Activated CD8-positive, alpha-beta memory T cell treated with anti-CD3 and anti-CD28 coated beads, Interleukin-2, amount 50 U/mL, for 24 hours (primary cell): ENCODE data around the gene MITF.

Experiments
- DNase-seq: peaks from one replicate; pipeline ENCODE4 v3.0.0-alpha.2; 2020; ENCODE audit errors: extremely low read depth

Gene MITF

DNA sequence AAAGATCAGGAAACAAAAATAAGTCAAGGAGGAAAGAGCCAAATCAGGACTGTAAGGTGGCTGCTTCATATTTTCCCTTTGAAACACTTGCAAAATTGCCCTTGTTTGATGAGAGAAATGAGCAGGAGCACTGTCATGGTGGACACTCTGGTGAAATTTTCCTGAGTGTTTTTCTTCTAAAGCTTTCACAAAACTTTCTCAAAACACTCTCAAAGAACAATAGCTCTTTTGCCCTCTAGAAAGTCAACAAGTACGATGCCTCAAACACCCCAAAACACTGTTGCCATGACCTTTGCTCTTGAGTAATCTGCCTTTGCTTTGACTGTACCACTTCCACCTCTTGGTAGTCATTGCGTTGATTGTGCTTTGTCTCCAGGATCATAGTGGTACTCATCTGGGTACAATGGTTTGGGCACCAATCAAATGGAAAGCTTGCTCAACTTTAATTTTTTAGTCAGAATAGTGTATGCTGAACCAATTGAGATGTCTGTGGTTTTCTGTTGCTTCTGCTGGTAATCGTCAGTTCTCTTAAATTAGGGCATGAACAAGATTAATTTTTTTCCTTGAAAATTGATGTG is 13.2 kb upstream of the MITF start:
- no peak for DNase-seq

DNA sequence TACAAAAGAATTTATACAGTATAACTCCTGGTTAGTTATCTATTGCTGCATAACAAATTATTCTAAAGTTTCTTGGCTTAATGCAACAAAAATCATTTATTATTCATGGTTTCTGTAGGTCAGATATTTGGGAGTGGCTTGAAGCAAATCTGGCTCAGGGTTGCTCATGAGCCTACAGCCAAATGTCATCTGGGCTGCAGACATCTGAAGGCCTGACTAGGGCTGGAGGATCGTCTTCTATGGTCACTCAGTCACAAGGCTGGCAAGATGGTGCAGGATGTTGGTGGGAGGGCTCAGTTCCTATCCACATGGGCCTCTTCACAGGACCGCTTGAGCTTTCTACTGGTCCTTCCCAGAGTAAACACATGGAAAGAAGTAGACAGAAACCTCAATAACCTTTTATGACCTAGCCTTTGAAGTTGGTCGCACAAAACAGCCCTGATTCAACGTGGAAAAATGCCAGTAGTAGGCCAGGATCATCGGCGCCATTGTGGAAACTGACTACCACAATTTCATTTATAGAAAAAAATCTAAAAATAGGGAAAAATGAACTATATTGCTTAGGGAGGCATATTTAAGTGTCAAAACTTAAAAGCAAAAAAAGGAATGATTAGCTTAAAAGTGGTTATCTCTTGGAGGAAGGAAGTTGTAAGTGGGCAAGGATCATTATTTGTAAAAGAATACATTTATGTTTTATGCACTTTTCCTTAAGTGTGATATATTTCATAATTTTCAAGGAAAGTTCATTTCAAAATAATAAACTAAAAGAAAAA is 9.9 kb upstream of the MITF start:
- DNase-seq, result no peak

DNA sequence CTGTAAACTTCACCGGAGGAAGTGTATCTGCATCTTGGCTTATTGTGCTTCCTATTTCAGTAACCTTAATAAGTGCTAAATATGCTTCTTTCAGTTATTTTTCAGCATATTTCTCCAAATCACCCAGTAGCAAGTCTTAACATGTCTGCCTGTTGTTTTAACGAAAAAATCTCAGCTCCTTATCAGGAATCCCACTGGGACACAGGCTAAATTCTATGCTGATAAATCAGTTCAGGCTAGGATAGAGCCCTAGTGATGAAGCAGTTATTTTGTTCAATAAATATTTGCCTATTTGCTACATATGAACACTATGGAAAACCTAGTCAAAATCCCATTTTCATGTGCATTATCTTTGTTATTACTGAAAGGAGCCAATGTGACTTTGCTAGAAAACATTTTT is 8.2 kb upstream of the MITF start:
- DNase-seq, result no peak

DNA sequence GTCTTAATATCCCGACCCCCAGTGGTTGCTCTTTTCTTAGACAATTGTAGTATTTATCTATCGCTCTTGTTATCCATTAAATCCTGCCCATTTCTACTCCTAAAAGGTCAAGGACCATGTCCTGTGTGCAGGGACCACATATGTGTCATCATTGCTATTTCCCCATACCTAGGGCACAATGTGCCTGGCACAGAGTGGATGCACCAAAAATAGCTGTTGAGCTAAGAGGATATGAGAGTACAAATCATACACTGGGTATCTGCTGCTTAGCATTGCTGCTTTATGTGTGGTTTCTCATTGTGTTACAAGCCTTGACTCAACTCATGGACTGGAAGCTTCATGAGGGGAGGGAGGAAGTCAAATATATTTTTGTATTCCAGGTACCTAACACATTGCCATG is 3.4 kb upstream of the MITF start:
- no peak for DNase-seq

DNA sequence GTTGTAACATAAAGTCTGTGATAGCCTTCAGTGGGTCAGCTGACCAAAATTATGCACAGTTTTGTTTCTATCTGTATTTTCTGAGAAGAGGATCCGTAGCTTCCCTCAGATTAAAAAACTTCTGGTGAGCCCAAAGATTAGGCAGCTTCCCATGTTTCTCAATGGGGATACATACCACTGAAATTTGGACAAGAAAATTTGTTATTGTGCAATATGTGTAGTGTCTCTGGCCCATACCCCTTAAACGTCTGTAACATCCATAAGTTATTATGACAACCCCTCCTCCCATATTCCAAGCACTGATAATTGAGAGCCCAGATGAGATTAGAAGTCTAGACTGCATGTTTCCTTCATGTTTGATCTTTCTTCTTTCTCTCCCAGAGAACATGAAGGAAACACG is 1.9 kb upstream of the MITF start:
- DNase-seq, result no peak

DNA sequence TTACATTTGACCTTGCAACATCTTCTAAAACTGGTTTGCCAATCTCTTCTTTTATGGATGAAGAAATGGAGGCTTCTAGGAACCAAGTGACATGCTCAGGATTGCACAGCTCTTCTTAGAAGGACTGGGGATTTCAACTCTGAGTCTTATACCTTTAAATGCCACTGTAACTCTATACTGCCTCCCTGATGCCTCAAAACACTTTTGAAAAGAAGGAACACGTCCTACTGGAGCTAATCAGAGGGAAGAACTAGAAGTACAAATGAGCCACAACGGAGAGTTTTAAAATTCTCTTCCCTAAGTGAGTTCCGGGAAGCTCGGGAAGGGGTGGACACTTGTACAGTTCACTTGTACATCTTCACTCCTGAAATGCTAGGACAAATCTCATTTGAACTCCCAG is 949 bp upstream of the MITF start:
- DNase-seq, result no peak

DNA sequence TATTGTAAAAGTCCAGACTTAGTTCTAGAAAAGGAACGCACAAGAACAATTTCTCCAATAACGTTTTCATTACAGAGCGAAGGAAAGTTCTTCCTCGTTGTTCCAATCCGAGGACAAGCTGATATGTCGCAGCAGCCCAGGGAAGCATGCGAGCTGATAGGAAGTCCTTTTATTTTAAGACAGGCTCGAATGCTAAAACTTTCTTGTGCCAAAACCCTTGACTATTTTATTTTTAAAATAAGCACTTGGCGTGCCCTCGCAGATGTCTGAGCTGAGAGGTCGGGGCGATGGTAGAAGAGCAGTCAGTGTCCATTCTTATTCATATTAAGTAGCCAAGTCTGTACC is 433 bp upstream of the MITF start:
- no peak for DNase-seq

DNA sequence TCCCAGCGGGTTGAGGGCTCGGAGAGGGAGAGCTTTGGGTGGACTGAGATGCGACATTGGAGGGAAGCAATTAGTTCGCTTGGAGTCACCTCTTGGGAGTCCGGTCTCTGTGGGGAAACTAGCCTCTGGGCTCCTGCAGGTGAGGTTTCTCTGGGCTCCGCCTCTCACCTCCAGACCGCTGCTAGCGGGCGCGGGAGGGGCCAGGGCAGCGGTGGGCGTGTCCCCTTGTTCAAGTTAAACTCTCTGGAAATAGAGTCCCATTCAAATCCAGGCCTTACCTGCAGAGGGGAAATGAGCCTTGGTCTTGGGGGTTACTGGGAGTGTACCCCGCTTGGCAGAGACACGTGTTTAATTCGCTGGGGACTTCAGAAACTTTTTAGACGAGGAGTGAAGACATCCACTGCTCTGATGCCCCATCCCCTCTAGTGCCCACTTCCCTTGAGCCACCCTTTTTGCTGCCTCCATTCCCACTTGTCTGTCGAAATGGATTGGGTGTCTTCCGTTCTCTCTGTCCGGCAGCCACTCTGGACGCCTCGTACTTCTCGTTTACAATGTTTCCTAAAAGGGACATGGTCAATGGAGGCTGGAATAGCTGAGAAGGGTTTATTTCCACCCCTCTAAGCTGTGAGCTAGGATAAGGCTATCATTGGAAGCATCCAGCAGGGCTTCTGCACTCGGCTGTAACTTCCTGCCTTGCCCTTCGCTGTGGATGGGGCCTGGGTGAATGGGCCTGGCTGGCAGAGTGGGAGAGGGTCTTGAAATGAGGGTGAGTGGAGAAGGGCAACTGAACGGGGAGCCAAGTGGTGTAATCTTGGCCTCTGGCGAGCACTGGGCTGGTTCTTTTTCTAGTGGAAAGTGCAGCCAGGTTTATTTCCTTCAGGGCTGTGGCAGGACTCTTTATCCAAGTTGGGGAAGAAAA is 1.1 kb downstream of the MITF start:
- no peak for DNase-seq

DNA sequence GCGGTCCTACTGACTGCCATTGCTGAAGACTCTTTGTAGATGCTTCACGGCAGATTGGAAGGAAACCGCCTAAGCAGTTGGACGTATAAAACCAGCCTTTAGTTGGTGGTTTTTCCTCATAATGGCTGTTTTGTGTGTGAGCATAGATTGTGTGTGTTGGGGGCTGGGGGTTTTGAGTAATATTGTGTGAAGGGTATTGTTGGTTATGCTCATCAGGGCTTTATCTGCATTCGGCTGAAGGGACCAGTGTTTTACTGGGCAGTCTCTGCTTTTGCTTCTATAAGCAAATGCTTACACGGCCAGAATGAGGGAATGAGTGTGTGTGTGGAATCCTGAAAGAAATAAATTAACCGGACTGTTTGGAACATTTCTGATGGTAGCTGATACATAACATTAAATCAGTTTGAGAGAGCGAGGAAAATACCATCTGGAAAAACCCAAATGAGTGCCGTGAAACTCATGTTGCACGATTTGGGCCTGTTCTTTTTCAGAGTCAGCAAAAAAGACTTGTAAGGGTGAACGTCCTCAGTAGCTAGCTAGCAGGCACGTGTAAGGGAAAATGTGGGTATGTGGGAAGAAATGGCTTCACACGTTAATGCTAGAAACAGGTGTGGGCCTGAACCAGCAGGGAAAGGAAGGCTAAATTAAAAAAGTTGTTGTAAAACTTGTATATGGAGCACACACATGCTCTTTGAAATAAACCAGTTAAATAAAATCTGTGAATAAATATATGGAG is 1.9 kb downstream of the MITF start:
- no peak for DNase-seq

DNA sequence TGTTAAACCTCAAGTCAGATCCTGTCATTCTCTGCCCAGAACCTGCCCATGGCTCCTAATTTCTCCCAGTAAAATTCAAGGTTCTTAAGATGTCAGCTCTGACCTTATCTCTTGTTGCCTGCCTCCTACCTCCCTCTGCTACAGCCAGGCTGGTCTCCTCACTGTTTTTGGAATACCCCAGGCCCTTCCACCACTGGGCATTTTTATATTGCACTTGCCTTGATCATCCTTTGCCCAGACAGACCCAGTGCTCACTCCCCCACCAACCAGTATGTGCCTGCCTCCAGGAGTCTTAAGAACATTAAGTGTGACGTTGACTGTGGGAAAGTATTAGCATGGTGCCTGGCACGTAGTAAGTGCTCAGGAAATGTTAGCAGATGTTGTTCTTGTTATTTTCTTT is 3.1 kb downstream of the MITF start:
- DNase-seq, result no peak

DNA sequence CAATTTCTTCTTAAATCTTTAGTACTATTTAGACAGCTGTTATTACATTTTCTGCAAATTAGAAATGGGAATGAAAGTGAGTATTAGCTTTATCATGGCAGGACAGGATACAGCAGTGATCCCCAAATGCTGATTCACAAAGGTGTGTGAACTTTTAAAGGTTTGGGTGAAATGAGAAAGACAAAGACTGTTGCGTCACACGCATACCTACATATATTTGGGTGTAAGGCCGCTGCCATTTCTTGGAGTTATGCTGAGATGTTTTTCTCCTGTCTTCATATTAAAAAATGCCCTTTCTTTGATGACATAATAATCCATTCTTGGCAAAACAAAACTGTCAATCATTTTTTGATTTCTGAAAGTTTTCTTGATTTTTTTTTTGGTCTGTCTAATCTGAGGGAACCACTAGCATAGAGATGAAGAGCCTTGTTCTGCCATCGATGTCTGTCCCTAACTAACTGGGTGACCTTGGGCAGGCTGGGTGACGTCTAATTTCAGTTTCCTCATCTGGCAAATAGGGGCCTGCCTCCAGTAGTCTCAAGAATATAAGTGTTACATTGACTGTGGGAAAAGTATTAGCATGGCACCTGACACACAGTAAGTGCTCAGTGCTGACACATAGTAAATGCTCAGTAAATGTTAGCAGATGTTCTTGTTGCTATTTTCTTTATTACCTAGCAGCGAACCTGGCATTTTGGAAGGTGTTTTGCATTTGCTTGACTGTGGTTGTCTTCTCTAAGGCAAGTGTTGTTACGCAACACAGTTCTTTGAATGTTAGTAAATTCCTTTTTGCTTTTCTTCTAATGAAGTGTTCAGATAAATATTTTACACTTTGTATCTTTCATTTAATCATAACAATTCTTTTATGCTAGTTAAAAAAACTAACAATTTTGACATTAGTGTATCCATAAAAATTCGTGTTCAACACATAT is 5.0 kb downstream of the MITF start:
- DNase-seq, result no peak

DNA sequence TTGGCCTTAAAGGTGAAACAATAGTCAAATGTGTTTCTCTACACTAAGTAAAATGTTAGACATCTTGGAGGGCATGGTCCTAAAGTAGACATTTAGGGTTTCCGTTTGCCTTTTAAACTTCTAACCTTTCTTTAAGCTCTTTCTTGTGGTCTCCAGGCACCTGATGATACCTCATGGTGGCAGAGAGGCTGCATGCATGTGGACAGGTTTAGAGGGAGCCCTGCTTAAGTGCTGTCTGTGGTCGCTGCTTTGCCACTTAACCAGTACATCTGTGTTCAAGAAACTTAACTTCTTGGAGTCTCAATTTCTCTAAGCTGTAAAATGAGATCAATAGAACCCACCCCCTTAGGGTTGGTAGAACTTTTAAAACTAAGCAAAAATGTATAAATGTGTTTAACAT is 6.2 kb downstream of the MITF start:
- DNase-seq, result no peak

DNA sequence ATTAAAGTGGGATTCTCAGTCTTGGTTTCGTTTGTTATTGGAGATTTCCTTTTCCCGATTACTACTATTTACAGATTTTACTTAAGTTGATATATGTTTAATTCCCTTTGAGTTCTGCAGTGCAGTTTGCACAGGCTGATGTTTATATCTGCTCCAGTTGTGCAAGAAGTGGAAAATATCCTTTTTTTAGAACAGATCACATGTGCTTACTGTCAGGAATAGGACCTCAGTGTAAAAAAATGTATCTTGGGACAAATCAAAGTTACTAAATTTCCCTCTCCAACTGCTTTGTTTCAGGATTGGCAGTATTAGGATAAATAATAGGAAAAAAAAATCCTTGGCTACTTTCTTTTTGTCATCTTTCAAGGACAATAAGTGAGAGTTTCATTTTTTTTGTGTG is 6.9 kb downstream of the MITF start:
- DNase-seq, result no peak

DNA sequence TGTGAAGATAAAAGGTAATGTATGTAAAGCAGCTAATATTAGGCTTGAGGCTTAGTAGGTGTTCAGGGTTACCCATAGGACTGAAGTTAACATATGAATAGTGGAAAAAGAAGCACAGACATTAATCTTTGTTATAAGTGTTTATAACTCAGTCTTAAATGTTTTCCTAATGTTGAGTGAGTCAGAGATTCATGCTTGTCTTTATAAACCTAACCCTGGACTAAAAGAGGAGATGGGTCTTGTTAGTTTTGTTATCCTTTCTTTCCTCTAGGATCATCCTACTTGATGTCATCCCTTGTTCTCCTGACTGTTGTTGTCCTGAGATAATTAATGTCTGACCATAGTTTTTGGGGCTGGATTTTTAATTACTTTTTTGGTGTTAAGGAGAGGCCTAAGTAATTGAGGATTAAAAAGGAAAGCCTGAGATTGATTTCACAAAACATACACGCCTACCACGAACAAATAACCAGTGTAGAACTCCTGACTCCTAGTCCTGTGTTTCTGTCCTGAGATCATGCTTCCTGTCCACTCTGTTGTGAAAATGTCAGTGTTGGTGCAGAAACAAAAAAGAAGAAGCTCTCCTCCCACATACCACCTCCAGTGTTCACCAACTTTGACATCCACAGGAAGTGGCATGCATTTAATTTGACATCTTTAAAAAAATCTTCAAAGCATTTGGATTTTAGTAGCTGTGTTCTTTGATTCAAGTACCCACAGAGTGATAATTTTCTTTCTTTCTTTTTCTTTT is 8.4 kb downstream of the MITF start:
- DNase-seq, result no peak

DNA sequence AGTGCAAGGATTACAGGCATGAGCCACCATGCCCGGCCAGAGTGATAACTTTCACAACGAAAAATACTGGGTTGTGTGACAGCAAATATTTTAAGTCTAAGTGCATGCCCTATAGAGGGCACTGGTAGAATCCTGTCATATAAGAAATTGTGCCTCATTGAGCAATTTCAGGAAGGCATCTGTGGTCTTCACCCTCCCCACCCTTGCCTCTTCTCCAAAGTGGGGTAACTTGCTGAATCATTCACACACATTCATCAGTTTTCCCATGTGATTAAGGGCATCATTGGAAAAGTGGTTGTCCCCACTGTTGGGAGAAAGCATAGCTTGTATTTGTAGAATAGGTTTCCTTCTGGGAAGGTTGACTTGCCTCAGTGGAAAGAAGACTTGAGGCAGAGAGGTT is 9.2 kb downstream of the MITF start:
- DNase-seq, result no peak

DNA sequence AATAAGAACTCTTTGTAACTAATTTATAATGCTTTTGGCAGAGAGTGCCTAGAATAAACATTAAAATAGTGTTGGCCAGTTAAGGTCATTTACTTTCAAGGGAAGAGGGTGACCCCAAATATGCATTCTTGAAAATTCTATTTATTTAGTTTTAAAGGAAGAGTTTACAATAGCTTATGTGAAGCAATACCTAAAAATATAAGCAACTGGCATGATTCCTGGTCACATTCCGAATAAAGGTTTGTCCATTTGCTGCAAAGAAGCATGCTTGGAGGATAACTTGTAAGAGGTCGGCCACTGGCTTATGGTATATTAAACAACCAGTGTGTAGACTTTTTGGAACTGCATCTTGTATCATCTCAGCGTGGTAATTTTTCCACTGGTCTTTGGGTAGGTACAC is 10.2 kb downstream of the MITF start:
- no peak for DNase-seq

DNA sequence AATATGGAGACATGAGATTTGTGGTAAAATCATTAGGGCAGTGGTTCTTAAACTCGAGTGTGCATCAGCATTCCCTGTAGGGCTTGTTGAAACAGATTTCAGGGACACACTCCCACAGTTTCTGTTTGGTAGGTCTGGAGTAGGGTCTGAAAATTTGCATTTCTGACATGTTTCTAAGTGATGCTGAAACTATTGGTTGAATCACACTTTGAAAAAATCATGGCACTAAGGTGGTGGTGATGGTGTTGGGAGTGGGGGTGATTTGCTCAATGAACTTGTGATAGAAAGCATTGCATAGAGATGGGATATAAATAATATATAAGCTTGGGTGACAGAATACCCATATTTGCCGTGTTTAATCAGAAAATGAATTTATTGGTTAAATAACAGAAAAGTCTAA is 11.3 kb downstream of the MITF start:
- no peak for DNase-seq

DNA sequence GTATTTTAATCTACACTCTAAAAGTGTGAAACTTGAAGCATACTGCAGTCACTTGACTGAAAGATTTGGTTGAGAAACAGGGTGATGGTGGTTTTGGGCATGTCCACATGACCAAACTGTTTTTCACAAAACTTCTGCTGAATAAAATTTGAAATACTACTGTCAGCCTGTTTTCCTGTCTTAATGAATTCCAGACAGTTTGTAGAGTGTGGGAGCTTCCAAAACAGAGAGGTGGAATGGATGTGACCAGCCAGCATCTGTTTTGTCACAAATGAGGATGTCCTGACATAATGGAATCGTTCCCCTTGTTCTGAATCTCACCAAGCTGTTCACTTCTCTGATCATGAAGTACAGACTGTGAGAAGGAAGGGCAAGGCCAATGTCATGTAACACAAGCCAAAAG is 11.8 kb downstream of the MITF start:
- DNase-seq, result no peak

DNA sequence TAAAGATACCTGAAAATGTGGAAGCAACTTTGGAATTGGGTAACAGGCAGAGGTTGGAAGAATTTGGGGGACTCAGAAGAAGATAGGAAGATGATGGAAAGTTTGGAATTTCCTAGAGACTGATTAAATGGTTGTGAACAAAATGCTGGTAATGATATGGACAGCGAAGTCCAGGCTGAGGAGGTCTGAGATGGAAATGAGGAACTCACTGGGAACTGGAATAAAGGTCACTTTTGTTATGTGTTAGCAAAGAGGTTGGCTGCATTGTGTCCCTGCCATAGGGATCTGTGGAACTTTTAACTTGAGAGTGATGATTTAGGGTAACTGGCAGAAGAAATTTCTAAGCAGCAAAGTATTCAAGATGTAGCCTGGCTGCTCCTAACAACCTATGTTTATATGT is 13.0 kb downstream of the MITF start:
- no peak for DNase-seq

DNA sequence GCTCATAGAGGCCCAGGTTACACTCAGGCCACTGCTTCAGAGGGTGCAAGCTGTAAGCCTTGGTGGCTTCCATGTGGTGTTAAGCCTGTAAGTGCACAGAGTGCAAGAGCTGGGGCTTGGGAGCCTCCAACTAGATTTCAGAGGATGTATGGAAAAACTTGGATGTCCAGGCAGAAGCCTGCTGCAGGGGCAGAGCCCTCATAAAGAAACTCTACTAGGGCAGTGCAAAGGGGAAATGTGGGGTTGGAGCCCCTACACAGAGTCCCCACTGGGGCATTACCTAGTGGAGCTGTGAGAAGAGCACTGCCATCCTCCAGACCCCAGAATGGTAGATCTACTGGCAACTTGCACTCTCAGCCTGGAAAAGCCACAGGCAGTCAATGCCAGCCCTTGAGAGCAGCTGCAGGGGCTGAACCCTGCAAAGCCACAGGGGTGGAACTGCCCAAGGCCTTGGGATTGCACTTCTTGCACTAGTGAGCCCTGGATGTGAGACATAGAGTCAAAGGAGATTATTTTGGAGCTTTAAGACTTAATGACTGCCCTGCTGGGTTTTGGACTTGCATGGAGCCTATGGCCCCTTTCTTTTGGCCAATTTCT is 14.0 kb downstream of the MITF start:
- DNase-seq, result no peak
